Esophagus muscularis mucosa (tissue), 3 donors: Measurements from ENCODE around the gene CLDND2.

ENCODE experiments used
- CTCF ChIP-seq, 3 experiments: fragments of 200-600 bp in 2 of 3; fragments of 450-650 bp in 1 of 3; sonication (generic) in 2 of 3; IDR thresholded peaks; one replicate each; pipeline ENCODE4 v1.5.1; 2017 to 2019; ENCODE audit warnings: antibody characterized with exemption in 3 of 3, mild to moderate bottlenecking in 2 of 3, moderate library complexity in 1 of 3
- POLR2A ChIP-seq: fragments of 450-650 bp; IDR thresholded peaks from one replicate; pipeline ENCODE4 v1.6.1; 2017; ENCODE audit warnings: antibody characterized with exemption, moderate library complexity, mild to moderate bottlenecking, low read depth

GRCh38 chr19:51359294-51359693 lies 9.5 kb downstream of the CLDND2 start:
- TF ChIP-seq CTCF (IDR thresholded peaks at IDR 0.05): no peak
- no peak for TF ChIP-seq POLR2A
